Upper lobe of left lung (tissue), 6 donors: ENCODE data around the gene CPEB1. TPM values are rescaled to one million over a fixed set of nuclear protein-coding genes. Genes with fewer than 3 reads are reported as not detected.

Experiments used
- ATAC-seq, 2 donors: fragments of 200-7000 bp; cut with Tn5 transposase; one replicate each; pipeline ENCODE4 v1.9.1; 2022; ENCODE audit warnings: mild to moderate bottlenecking in 2 of 2, moderate library complexity in 2 of 2; ENCODE audit not compliant: low FRiP score in 2 of 2
- DNase-seq, 2 donors: peaks; one replicate each; pipeline ENCODE4 v3.0.0-alpha.2; 2019 to 2020
- H3K27ac ChIP-seq, 4 donors: fragments of 200-600 bp; sonication (generic); one replicate each; pipeline ENCODE4 v1.5.1; 2016 to 2019
- H3K27me3 ChIP-seq, 4 donors: fragments of 200-600 bp; sonication (generic); one replicate each; pipeline ENCODE4 v1.5.1; 2017 to 2019
- H3K36me3 ChIP-seq, 4 donors: fragments of 200-600 bp; sonication (generic); one replicate each; pipeline ENCODE4 v1.5.1; 2016 to 2019
- H3K4me1 ChIP-seq, 4 donors: fragments of 200-600 bp; sonication (generic); one replicate each; pipeline ENCODE4 v1.5.1; 2018 to 2019
- H3K4me3 ChIP-seq, 4 donors: fragments of 200-600 bp; sonication (generic); one replicate each; pipeline ENCODE4 v1.5.1; 2017 to 2019; ENCODE audit warnings: mild to moderate bottlenecking in 2 of 4, moderate library complexity in 1 of 4
- H3K9me3 ChIP-seq, 4 donors: fragments of 200-600 bp; sonication (generic); one replicate each; pipeline ENCODE4 v1.5.1; 2018 to 2019
- EP300 ChIP-seq, 4 donors: sonication (generic); formaldehyde crosslinking; IDR thresholded peaks; one replicate each; pipeline ENCODE4 v1.5.1; 2017; ENCODE audit warnings: antibody characterized with exemption in 4 of 4, control low read depth in 2 of 4
- POLR2A ChIP-seq, 4 donors: fragments of 450-650 bp; IDR thresholded peaks; one replicate each; pipeline ENCODE4 v1.5.1; 2016 to 2017; ENCODE audit warnings: antibody characterized with exemption in 4 of 4, mild to moderate bottlenecking in 2 of 4
- POLR2AphosphoS5 ChIP-seq, 2 donors: sonication (generic); formaldehyde crosslinking; IDR thresholded peaks; one replicate each; pipeline ENCODE4 v1.5.1; 2017; ENCODE audit warnings: antibody characterized with exemption in 2 of 2
- WGBS, 2 donors: methylation state at CpG; one replicate each; pipeline ENCODE4 v1.1.5; 2017 to 2018; 5-methylcytosine and 5-hydroxymethylcytosine counted together
- total RNA-seq, 6 donors: library from RNA; depleted of rRNA in 4 of 6; stranded (reverse); fragments of >200 nt in 4 of 6; gene quantifications; one replicate each; pipeline versions ENCODE4 v1.1.0 to v1.2.1, GENCODE V29; 2016 to 2021
- TF ChIP-seq, protein P1 (sequence below), 6 experiments: fragments of 450-650 bp in 4 of 6; fragments of 200-600 bp in 2 of 6; sonication (generic) in 2 of 6; IDR thresholded peaks; one replicate each; pipeline ENCODE4 v1.5.1; 2016 to 2019; ENCODE audit warnings: antibody characterized with exemption in 6 of 6
- donor health status: DM: no; HTN: no; CAD: no; lungs with moderate emphysema.
- donor health status: DM: no; HTN: yes; CAD: no; lungs with severe emphysema.

The CPEB1 gene
- total RNA-seq, 6 donors from 2014 or later, result 0.76 to 3.4 (median 1.7) TPM

DNA sequence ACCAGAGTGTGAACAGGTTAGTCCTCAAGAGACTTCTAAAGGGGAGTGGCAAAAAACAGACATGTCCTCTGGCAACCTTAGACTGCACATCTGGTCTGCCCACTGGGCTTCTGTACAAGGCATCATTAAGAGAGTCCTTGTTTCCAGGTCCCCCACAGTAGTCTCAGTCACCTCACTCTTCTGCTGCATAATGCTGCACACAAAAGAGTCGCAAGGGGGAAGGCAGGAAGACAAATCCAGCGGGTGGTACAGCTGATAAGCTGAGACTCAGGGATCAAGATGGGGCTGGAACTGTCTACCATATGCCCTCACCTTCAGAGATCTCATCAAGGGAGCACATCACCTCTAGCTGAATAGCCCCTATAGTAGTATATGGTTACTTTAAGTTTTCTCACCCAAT is 79.5 kb downstream of the CPEB1 start:
- DNase-seq, result no peak
- H3K36me3 ChIP-seq, result no peaks in the 10 kb centered on the region
- no peaks in the 10 kb centered on the region for H3K9me3 ChIP-seq
- H3K27me3 ChIP-seq, result no peaks in the 10 kb centered on the region
- ATAC-seq, result no peak
- WGBS, 2 donors, result 69 to 72% methylated on average over 2 of the region's 2 CpGs
- peaks cover 0 to 13% (median 9%) of the 10 kb centered on the region in 4 donors for H3K4me1 ChIP-seq
- H3K27ac ChIP-seq, result no peak overlapping the region
- TF ChIP-seq POLR2A (IDR thresholded peaks at IDR 0.05) (no peak), POLR2AphosphoS5 (IDR thresholded peaks at IDR 0.05) (no peak), EP300 (IDR thresholded peaks at IDR 0.05) (no peak)
- TF ChIP-seq, protein P1, sequence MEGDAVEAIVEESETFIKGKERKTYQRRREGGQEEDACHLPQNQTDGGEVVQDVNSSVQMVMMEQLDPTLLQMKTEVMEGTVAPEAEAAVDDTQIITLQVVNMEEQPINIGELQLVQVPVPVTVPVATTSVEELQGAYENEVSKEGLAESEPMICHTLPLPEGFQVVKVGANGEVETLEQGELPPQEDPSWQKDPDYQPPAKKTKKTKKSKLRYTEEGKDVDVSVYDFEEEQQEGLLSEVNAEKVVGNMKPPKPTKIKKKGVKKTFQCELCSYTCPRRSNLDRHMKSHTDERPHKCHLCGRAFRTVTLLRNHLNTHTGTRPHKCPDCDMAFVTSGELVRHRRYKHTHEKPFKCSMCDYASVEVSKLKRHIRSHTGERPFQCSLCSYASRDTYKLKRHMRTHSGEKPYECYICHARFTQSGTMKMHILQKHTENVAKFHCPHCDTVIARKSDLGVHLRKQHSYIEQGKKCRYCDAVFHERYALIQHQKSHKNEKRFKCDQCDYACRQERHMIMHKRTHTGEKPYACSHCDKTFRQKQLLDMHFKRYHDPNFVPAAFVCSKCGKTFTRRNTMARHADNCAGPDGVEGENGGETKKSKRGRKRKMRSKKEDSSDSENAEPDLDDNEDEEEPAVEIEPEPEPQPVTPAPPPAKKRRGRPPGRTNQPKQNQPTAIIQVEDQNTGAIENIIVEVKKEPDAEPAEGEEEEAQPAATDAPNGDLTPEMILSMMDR (IDR thresholded peaks at IDR 0.05), result no peak
- H3K4me3 ChIP-seq, result no peak overlapping the region

DNA sequence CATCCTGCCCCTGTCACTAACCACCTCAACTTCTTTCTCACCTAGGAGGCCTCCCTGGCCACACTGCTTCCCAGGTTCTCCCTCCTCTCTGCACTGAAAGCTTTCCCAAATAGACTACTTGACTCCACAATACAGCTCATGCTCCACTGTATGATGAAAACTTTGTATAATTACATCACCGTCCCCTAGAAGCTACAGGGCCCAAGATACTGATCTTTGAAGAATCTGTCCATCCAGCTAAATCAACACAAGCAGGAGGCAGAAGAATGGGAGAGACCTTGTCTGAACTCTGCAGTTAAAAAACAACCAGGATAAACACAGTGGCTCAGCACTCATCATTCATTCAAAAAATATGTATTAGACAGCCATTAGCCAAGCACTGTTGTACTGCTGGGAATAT is 80.5 kb downstream of the CPEB1 start:
- H3K4me1 ChIP-seq, result peaks cover 0 to 7% (median 3%) of the 10 kb centered on the region in 4 donors
- 88 to 89% methylated on average over 1 of the region's 1 CpG for WGBS, 2 donors
- no peak for DNase-seq
- H3K27ac ChIP-seq, result no peak overlapping the region
- no peak overlapping the region for H3K4me3 ChIP-seq
- no peaks in the 10 kb centered on the region for H3K27me3 ChIP-seq
- no peaks in the 10 kb centered on the region for H3K36me3 ChIP-seq
- no peak for ATAC-seq
- no peaks in the 10 kb centered on the region for H3K9me3 ChIP-seq
- TF ChIP-seq, protein P1 (IDR thresholded peaks at IDR 0.05), result no peak
- TF ChIP-seq POLR2A (IDR thresholded peaks at IDR 0.05) (no peak), EP300 (IDR thresholded peaks at IDR 0.05) (no peak), POLR2AphosphoS5 (IDR thresholded peaks at IDR 0.05) (no peak)

GRCh38 chr15:82558502-82558901 is 88.7 kb downstream of the CPEB1 start:
- Histone ChIP-seq H3K4me1 (no peaks in the 10 kb centered on the region), H3K9me3 (no peaks in the 10 kb centered on the region), H3K27ac (no peak overlapping the region), H3K4me3 (no peak overlapping the region), H3K27me3 (no peaks in the 10 kb centered on the region), H3K36me3 (no peaks in the 10 kb centered on the region)
- WGBS, 2 donors, result 38 to 52% methylated on average over 1 of the region's 1 CpG
- DNase-seq (no peak), ATAC-seq (no peak)
- TF ChIP-seq, protein P1 (IDR thresholded peaks at IDR 0.05), result no peak
- TF ChIP-seq POLR2A (IDR thresholded peaks at IDR 0.05) (no peak), POLR2AphosphoS5 (IDR thresholded peaks at IDR 0.05) (no peak), EP300 (IDR thresholded peaks at IDR 0.05) (no peak)

GRCh38 chr15:82556315-82557035 is 90.7 kb downstream of the CPEB1 start:
- DNase-seq (no peak), ATAC-seq (no peak)
- H3K27ac ChIP-seq, result no peak overlapping the region
- H3K4me1 ChIP-seq, result no peaks in the 10 kb centered on the region
- H3K4me3 ChIP-seq, result no peak overlapping the region
- no peaks in the 10 kb centered on the region for H3K36me3 ChIP-seq
- TF ChIP-seq POLR2A (IDR thresholded peaks at IDR 0.05) (no peak), EP300 (IDR thresholded peaks at IDR 0.05) (no peak), POLR2AphosphoS5 (IDR thresholded peaks at IDR 0.05) (no peak)
- no peaks in the 10 kb centered on the region for H3K27me3 ChIP-seq
- WGBS, 2 donors, result 84 to 86% methylated on average over 7 of the region's 7 CpGs
- H3K9me3 ChIP-seq, result no peaks in the 10 kb centered on the region

GRCh38 chr15:82554849-82555248 is 92.3 kb downstream of the CPEB1 start:
- ATAC-seq (no peak), DNase-seq (no peak)
- Histone ChIP-seq H3K27me3 (no peaks in the 10 kb centered on the region), H3K4me3 (no peak overlapping the region), H3K4me1 (no peaks in the 10 kb centered on the region), H3K36me3 (no peaks in the 10 kb centered on the region), H3K9me3 (no peaks in the 10 kb centered on the region), H3K27ac (no peak overlapping the region)
- 85 to 87% methylated on average over 2 of the region's 2 CpGs for WGBS, 2 donors
- TF ChIP-seq, protein P1 (IDR thresholded peaks at IDR 0.05), result no peak
- TF ChIP-seq POLR2AphosphoS5 (IDR thresholded peaks at IDR 0.05) (no peak), POLR2A (IDR thresholded peaks at IDR 0.05) (no peak), EP300 (IDR thresholded peaks at IDR 0.05) (no peak)
